A673 (cell line): ENCODE data around the gene SAMD10.

Experiments used
- CTCF ChIP-seq: fragments of 300-800, 200-600 bp; sonication (generic); conservative IDR thresholded peaks from 2 replicates; pipeline ENCODE4 v1.5.1; 2017; ENCODE audit warnings: low read depth, mild to moderate bottlenecking, antibody characterized with exemption, low read length, moderate library complexity, mixed read lengths
- EZH2 ChIP-seq: fragments of 200-600 bp; sonication (generic); IDR thresholded peaks from 2 replicates; pipeline ENCODE4 v1.6.1; 2017; ENCODE audit warnings: borderline replicate concordance, low read depth, mild to moderate bottlenecking, mixed read lengths, antibody characterized with exemption, low read length; ENCODE audit not compliant: poor library complexity, severe bottlenecking

GRCh38 chr20:63980317-63980805, 919 bp upstream of the SAMD10 start:
- TF ChIP-seq CTCF (no peak), EZH2 (no peak)
